Mesenteric fat pad (tissue), 1 donor: ENCODE data around the gene TLR4. TPM values are rescaled to one million over a fixed set of nuclear protein-coding genes. Genes with fewer than 3 reads are reported as not detected.

Experiments
- DNase-seq: peaks from one replicate; pipeline ENCODE4 v3.0.0-alpha.2; 2020; ENCODE audit warnings: low spot score
- long read RNA-seq: library from polyadenylated mRNA; unstranded; transcript quantifications from one replicate; pipeline ENCODE4 v2.0.0, GENCODE V29; 2020
- total RNA-seq: library from RNA; stranded (reverse); fragmentation: NEBNext Ultra II Directional; extraction: Animal tissue kit (Norgen Biotek cat#: 25700); gene quantifications from one replicate; pipeline ENCODE4 v1.2.1, GENCODE V29; 2021
- donor health status: DM: yes; HTN: yes; CAD: no.

TLR4 gene
- 62.8 TPM for total RNA-seq
- long read RNA-seq, full-length matches to known transcripts: 5 of 19 reads
- long read RNA-seq, partial matches to known transcripts: 7 of 19 reads
- long read RNA-seq, other reads (novel, unspliced or antisense): 7 of 19 reads

DNA sequence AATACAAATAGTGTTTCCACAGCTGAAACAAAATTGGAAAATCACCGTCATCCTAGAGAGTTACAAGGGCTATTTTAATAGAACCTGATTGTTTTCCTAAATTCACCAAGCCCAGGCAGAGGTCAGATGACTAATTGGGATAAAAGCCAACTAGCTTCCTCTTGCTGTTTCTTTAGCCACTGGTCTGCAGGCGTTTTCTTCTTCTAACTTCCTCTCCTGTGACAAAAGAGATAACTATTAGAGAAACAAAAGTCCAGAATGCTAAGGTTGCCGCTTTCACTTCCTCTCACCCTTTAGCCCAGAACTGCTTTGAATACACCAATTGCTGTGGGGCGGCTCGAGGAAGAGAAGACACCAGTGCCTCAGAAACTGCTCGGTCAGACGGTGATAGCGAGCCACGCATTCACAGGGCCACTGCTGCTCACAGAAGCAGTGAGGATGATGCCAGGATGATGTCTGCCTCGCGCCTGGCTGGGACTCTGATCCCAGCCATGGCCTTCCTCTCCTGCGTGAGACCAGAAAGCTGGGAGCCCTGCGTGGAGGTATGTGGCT, at the start of gene TLR4:
Gene TLR4 (plus strand): TSS at position 380 of the 552 bp plus-strand sequence. CDS start 70 bp downstream, at position 450.
- peak; percentile 90 for DNase-seq

DNA sequence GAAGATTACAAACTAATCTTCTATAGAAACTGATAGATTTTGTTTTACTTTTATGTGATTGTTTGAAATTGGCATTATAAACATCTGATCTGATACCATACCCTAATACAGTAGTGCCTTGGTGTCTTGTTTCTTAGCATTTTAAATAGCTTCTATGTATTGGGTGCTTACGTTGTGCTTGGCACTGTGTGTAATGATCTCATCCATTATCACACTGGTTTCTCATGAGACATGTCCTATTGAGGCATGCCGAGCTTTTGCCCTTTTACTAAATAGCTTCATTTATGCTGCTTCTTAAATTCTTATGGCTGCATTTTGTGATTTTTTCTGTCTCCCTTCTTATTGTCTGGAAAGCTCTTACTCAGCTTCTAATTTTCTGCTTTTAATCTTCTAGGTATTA, 48.2 kb upstream of the TLR4 start:
- no peak for DNase-seq

DNA sequence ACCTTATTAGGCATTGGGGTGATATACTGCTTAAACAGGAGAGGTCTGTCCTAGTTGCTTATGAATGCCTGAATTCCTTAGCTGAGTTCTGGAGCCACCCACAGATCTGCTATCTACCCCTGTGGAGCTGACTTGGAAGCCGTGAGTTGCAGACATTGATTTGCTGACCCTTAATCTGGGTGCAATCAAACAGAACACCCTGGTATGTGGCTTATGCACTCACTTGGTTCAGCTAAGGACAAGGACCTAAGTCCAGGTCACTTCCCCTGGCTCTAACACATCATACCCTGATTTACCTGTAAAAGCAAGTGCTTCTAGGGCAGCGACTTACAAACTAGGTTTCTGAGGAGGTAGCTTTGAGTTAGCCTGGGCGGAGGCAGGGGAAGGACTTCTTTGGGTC, 41.6 kb upstream of the TLR4 start:
- DNase-seq: no peak

DNA sequence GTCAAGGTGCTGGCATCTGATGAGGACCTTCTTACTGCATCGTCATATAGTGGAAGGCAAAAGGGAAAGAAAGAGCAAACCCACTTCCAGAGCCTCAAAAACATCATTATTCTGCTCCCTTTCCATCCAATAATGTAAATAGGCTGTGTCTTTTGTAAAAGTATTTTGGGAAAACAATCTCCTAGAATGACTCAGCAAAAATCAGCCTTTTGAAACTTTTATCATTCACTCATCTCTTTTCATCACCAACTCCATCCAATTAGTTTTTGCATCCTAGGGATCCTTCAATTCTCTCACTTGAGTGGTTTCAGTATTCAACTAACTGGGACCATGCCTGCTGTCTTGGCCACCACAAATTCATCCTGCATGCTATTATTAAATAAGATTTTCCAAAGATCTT, 39.8 kb upstream of the TLR4 start:
- no peak for DNase-seq

DNA sequence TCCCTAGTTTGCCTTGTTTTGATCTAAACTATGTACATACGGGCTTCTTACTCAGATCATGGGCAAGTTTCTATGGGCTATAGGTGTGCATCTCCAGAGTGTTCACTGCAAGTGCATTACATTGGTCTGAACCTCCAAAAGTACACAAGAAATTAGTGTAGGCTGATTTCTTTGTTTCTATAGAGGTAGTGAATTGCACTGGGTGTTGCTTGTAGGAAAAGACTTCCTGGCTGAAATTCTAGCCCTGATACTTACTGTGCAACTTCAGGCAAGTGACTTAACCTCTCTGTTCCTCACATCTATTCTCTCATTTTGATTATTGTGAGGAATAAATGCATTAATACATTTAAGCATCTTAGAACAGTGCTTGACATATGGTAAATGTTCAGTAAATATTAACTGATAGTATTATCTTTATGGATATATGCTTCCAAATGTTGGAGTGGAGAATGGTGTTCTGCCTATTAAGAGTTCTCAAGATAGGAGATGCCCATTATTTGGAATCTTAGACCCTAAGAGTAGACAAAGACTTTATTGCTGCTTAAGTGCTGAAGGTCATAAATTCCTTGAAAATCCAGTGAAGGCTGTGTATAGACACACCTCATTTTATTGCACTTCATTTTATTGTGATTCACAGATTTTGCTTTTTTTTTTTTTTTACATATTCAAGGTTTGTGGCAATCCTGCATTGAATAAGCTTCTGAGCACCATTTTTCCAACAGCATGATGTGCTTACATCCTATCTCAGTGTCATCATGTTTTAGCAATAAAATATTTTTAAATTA, 38.4 kb upstream of the TLR4 start:
- DNase-seq: no peak

DNA sequence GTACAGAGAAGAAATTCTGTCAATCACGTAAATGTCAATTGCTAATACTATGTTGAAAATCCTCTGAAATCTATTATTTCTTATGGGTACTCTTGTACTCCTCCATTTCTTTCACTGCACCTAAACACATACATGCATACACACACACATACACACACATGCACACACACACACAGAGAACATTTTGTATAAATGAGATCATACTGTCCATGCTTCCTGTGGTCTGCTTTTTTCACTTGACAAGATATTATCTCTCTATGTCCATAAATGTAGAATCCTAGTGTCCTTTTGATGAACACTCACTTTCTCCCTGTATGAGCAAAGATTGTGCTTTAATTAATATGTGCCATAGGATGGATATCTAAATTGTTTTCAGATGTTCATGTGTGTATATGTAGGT, 32.7 kb upstream of the TLR4 start:
- DNase-seq: no peak

DNA sequence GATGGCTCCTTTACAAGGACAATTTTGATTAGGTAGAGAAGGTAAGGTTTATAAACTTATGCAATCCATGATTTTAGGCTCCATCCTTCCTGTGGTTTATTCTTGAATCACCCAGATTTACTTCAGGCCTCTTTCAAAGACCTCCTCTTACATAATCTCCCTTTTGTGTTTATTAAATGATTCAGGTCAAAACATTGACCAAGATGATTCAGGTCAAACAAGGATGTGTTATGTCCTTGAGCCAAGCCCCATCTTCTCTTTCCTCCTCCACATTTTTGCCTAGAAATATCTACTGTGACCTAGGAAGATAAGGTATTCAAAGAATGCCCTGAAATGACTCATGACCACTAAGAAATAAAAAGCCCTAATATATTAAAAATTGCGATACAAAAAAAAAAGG, 31.8 kb upstream of the TLR4 start:
- no peak for DNase-seq

DNA sequence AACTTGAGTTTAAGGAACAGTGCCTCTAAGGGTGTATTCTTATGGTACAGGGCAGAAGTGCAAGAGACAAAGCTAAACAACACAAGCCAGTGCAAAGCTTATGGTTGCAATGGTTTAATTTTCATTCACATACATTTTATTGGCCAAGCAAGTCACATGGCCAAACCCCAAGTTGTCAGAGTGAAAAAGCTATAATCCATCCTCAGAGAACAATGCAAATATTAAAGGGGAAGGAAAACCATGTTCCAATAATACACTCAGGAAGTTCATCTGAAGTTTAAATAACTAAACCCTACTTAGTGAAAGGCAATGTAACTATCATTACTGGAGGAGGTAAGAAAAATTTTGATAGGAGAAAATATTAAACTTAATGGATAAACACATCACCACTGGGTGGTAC, 26.6 kb upstream of the TLR4 start:
- no peak for DNase-seq

DNA sequence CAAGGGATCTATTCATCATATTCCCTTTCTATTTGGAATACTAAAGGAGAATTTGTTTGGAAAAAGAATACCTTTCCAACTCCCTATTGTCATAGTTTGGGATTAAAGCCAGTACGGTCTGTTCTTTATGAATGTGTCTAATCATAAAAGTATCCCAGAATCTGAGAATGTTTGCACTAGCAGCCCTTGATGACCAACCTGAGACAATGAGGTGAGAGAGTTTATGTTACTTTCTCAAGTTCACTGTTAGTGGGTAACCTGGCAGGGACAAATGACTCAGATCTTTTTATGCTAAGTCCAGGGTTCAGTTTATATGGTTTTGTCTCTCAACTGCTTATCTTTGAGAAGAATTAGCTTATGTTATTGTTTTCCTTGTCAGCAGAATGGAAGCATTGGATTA, 25.3 kb upstream of the TLR4 start:
- no peak for DNase-seq

DNA sequence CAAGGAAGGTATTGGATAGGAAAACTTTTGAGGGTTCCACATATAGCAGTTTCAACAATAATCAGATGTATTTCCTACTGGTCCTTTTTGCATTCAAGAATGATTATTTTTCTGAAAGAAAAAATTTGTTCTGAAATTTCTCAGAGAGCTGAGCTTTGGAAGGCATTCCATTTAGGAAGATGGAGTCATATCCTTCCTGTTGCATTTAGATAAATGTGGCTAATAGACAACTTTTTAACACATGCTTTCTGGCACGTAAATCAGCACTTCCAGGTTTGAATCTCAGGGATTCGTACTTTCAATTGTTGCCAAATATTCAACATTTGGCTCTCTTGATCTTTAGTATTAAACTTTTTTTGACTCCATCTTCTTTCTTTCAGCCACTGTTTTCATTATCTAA, 24.8 kb upstream of the TLR4 start:
- no peak for DNase-seq

DNA sequence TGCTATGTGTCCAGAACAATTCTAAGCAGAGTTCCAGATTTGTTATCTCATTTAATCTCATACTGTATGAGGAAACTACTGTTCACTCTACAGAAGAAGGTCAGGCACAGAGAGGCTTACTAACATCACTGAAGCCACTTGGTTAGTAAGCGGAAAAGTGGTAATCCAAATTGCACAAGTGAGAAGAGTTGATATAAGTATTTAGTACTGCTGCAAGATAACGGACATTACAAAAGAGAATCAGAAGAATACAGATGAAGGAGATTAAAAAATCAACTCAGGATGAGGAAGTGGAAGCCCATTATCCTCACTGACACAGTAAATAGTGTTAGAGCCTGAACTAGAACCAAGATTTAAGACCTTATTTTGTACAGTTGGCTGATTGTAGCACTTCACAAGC, 22.3 kb upstream of the TLR4 start:
- no peak for DNase-seq

DNA sequence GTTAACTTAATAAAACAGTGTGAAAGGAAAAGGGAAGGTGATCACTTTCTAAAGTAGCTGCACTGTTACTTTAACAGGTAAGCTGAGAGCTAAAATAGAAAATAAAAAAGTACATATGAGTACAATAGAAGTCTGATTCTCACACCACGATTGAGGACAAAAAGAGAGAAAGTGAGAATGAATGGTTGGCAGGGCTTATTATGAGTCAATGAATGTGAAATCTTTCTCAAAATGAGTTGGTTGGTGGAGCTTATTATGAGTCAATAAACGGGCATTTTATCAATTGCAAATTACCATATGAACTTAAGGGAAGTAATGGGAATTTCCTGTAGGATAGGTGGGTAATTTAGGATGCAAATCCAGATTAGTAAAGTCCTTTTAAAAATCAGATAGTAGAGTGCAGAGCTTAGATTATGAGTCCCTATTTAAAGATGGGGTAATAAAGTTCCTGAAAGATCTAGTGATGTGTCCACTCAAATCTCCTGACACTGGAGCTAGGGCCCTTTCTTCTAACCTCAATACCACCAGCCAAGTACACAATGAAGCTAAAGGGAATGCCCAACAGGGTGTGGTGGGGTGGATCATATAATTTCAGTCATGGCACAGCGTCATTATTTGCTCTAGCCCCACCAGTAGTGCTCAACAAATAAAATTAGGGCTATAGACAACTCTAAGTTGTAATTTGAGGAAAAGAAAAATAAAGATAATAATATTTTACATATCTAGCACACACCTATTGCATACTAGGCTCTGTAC, 21.1 kb upstream of the TLR4 start:
- DNase-seq: no peak

DNA sequence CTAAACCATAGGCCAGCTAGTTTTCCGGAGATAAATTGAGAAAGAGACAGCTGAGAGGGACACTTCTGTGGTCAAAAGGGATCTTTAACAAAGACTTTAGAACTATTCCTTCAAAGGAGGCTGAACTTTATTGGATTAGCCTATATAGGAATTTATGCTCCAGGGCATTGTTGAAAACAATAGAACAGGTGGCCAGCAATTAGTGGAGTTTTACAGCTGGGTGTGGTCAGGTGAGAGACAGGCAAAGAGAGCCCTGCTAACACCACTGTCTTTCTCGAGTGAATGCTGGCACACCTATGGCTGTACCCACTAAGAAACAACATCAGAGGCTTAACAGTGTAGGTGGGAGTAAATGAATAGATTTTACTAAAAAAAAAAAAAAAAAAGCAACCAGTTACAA, 16.7 kb upstream of the TLR4 start:
- no peak for DNase-seq

DNA sequence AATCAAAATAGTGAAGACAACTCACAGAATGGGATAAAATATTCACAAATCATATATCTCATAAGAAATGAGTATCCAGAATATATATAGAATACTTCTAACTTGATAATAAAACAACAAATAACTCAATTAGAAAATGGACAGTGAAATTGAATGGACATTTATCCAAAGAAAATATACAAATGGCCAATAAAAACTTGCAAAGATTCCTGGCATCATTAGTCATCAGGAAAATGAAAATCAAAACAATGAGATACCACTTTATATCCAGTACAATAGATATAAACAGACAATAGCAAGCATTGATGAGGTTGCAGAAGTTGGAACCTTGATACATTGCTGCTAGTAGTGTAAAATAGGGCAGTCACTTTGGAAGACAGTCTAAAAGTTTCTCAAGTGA, 12.8 kb upstream of the TLR4 start:
- no peak for DNase-seq

DNA sequence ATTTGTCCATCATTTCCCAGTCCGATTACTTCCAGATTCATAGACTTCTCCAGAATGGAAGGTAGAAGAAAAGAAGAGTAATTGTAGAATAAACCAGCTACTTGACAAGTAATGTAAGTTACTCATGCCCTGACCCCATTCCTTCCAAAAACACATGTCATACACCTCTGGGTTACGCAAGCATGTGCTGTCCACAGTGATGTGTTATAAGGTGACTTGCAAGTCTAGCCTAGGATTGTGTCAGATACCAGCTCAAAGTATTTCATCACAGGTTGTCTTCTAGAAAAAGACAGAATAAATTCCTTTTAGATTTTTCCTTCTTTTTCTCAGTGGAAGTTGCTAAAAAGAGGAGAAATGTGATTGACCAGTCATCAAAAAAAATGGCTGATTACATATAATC, 8.0 kb upstream of the TLR4 start:
- DNase-seq: no peak

DNA sequence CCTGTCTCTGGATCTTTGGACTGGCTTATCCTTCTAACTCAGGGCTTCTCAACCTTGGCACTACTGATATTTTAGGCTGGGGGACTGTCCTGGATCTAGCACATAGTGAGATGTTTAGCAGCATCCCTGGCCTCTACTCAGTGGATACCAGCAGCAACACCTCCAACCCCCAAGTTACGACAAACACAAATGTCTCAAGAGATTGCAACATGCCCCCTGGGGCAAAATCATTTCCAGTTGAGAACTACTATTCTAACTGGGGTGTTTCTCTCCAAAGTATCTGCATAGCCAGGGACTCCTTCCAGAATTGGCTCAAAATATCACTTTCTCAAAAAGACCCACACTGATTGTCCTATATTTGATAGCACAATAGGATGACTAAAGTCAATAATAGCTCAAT, 7.2 kb upstream of the TLR4 start:
- DNase-seq: no peak

DNA sequence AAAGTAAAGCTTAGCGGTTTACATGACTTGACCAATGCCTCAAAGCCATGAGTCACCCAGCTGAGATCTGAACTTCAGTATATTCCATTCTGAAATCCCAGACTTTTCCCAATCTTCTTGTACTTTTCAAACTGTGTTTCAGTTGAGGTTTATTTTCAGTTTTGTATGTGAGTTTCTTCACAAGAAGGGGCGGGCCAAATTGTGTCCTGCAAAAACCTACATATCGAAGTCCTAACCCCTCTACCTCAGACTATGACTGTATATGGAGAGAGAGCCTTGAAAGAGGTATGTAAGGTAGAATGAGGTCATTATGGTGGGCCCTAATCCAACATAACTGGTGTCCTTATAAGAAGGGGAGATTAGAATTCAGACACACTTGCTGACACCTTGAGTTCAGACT, 666 bp upstream of the TLR4 start:
- no peak for DNase-seq

DNA sequence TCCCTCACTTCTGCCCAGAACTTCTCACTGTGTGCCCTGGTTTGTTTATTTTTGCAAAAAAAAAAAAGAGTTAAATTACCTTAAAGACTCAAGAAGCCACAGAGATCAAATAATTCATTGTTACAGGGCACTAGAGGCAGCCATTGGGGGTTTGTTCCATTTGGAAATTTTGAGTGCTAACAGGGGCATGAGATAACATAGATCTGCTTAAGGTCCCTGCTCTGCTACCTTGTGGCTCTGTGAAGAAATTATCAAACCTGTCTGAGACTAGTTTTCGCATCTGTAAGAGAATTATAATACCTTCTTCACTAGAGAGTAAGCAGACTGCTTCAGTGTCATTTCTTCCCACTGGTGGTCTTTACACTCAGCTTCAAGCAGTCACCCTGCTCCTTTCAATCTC, 394 bp downstream of the TLR4 start:
- DNase-seq: no peak

DNA sequence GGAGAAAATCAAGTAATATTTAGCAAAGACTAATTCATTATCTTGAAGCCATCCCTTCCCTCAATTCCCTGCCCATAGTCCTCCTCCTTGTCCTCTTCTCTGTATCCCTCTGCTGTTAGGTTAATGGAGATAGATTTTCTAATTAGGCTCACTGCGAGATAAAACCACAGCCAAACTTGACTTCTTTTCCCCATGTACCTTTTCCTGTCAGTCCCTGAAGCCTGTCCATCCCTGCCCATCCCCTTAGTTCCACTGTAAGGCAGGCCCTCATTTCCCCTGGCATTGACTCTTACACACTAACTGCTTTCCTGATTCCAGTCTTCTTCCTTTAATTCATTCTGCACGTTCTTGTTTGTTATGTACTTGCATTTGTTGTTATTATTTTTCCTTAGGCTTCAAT, 1.2 kb downstream of the TLR4 start:
- no peak for DNase-seq

DNA sequence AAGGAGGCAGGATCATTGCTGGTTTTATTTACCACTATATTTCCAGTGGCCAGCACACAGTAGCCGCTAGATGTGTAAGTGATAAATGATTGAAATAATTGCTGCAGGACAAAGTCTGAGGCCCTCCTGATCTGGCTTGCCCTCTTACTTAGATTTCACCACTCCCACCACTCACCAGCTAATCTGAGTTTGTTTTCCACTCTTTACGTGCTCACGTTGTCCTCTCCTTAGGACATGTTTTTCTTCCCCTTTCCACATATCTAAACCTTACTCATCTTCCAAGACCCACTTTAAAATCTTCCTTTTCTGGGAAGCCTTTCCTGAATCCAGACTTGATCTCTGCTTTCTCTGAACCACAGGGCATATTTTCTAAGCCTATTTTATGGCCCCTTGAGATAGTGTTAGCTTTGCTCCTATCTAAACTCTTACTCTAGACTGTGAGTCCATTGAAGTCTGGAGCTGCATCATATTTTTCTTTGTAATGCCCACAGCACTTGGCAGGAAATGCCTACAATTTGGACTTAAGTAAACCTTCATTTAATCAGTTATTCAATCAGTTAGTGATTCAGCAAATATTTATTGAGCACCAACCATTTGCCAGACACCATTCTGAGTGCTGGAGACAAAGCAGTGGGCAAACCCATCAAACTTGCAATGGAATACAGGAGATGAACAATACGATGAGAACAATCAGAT, 2.4 kb downstream of the TLR4 start:
- DNase-seq: no peak

DNA sequence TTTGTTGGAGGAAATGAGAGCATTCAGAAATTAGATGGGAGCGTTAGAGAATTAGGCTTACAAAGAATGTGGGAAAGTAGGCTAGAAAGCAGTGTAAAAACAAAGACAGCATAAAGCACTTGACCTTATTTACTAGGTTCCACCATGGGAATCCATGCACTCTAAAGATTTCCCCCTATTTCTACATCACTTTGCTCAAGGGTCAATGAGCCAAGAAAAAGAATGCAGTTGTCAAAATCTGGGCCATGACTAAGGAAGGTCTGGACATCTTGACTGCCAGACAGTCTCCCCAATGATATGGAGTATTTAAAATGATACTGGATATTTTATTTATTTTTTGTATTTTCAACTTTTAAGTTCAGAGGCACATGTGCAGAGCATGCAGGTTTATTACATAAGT, 3.4 kb downstream of the TLR4 start:
- DNase-seq: no peak

DNA sequence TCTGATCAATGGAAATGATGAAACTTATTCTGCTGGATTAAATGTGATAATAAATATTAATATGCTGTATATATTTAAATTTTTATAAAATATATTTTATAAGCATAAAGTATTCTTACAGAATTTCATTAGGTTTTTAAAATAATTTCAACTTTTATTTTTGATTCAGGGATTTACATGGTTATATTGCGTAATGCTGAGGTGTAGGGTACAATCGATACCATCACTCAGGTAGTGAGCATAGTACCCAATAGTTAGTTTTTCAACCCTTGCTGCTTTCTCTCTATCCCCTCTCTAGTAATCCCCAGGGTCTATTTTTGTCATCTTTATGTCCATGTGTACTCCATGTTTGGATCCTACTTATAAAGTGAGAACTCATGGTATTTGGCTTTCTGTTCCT, 5.7 kb downstream of the TLR4 start:
- no peak for DNase-seq
